ENCODE measurements around the gene SPESP1.

DNA sequence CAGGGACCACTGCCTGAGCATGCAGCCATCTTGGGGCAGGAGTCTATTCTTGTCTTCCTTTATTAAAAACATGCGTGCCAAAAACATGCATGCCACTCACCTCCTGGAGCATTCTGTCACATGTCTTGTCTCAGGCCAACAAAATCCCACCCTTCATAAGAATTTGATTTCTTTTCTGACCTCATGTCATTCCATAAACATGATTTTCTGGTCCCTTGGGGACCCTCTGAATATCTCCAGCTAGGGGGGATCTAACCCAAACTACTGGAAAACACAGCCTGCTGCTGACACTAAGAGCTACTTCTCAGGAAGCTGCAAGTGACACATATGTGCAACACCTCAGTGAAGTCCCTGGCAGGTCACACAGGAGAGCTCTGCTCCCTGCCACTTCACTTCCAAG lies 57.4 kb downstream of the SPESP1 start:
- TF ChIP-seq CTCF (conservative IDR thresholded peaks at IDR 0.05; ENCODE audit: low read length) (no peak), EZH2phosphoT487 (IDR thresholded peaks at IDR 0.05; ENCODE audit: borderline replicate concordance) (no peak)
